NT2/D1 (cell line): Measurements from ENCODE around the gene TMEM132E.
A peak's percentile ranks its signal among the peaks of the same experiment; 100 is the strongest.
"Not testable (repeated sequence)": the region's sequence is repeated elsewhere in the genome, so short reads cannot be mapped to it uniquely, and the experiment has no call there.

Source experiments
- DNase-seq: peaks from one replicate; pipeline ENCODE4 v3.0.0-alpha.2; 2011; ENCODE audit warnings: low read depth, low spot score
- H3K27me3 ChIP-seq: 2 replicates; pipeline ENCODE4 v1.6.0; 2011; ENCODE audit warnings: mild to moderate bottlenecking; ENCODE audit not compliant: insufficient read length, insufficient read depth
- H3K36me3 ChIP-seq: 2 replicates; pipeline ENCODE4 v1.6.1; 2011; ENCODE audit warnings: mild to moderate bottlenecking, low read length, mixed read lengths; ENCODE audit not compliant: insufficient read depth, insufficient read length
- H3K4me1 ChIP-seq: 2 replicates; pipeline ENCODE4 v1.5.1; 2011; ENCODE audit not compliant: insufficient read depth, insufficient read length
- H3K4me3 ChIP-seq: 2 replicates; pipeline ENCODE4 v1.5.1; 2011; ENCODE audit warnings: low read depth; ENCODE audit not compliant: insufficient read length
- H3K9ac ChIP-seq: 2 replicates; pipeline ENCODE4 v1.6.0; 2011; ENCODE audit warnings: low read depth; ENCODE audit not compliant: insufficient read length
- H3K9me3 ChIP-seq: 2 replicates; pipeline ENCODE4 v1.5.1; 2011; ENCODE audit warnings: mild to moderate bottlenecking, low read length; ENCODE audit not compliant: insufficient read depth
- SUZ12 ChIP-seq: IDR thresholded peaks from 2 replicates; pipeline ENCODE4 v1.6.1; 2011; ENCODE audit not compliant: insufficient read length, insufficient read depth; ENCODE audit errors: extremely low read depth
- YY1 ChIP-seq: IDR thresholded peaks from 2 replicates; pipeline ENCODE4 v1.6.1; 2011; ENCODE audit not compliant: insufficient read length, insufficient read depth
- ZNF274 ChIP-seq: IDR thresholded peaks from 2 replicates; pipeline ENCODE4 v1.6.1; 2011; ENCODE audit warnings: mild to moderate bottlenecking, low read depth, low read length

TMEM132E gene, protein sequence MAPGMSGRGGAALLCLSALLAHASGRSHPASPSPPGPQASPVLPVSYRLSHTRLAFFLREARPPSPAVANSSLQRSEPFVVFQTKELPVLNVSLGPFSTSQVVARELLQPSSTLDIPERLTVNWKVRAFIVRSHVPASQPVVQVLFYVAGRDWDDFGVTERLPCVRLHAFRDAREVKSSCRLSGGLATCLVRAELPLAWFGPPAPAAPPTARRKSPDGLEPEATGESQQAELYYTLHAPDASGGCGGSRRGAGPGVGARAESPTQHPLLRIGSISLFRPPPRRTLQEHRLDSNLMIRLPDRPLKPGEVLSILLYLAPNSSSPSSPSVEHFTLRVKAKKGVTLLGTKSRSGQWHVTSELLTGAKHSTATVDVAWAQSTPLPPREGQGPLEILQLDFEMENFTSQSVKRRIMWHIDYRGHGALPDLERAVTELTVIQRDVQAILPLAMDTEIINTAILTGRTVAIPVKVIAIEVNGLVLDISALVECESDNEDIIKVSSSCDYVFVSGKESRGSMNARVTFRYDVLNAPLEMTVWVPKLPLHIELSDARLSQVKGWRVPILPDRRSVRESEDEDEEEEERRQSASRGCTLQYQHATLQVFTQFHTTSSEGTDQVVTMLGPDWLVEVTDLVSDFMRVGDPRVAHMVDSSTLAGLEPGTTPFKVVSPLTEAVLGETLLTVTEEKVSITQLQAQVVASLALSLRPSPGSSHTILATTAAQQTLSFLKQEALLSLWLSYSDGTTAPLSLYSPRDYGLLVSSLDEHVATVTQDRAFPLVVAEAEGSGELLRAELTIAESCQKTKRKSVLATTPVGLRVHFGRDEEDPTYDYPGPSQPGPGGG (N-terminal part only)

DNA sequence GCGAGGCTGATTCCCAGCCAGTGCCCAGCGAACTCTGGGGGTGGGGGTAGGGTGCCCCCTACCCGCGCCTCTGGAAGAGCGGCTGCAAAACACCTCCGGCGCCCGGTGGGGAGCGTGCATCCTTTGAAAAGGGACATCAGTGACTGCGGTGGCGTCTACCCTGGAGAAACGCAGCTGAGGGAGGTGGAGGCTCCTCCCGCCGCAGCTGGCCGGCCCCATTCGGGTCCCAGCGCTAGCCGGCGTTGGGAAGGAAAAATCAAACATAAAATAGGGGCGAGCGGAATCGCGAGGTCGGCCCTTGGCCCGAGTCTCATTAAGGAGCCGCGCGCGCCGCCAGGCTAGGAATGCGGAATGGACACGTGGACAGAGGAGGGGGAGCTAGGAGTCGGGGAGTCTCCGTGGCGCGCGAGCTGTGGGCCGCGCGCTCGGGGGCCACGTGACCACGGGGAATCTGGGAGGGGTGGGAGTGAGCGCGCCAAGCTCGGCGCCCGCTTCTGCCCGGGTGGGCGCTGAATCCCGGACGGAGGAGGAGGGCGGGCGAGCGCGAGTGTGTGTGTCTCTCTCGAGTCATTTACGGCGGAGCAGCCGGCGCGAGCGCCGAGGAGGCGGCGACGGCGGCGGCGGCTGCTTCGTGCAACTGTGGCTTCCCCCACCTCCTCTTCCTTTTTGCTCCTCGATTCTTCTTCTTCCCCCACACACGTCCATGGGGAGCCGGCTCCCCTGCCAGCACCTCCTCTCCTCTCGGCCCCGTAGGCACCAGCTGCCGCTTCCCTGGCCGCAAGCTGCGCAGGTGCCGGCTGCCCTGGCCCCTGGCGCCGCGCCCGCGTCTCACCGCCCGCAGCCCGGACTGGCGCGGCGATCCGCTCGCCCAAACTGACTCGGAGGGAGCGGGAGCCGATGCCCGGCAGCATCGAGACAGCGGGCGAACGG is at the start of gene TMEM132E:
TSS of gene TMEM132E (plus strand) at position 566 of the 930 bp plus-strand sequence. CDS start 1,495 bp downstream, outside the sequence.
- H3K4me3 ChIP-seq = peak within 1 kb of the TSS; percentile 39
- DNase-seq = no peak
- no peak for TF ChIP-seq SUZ12
- no peak for TF ChIP-seq ZNF274
- TF ChIP-seq YY1 = no peak
- peaks cover 100% of the 10 kb centered on the region for H3K27me3 ChIP-seq
- peaks cover 23% of the 10 kb centered on the region for H3K4me1 ChIP-seq
- peak within 1 kb of the TSS; percentile 74 for H3K9ac ChIP-seq
- no peaks in the 10 kb centered on the region for H3K9me3 ChIP-seq
- H3K36me3 ChIP-seq = no peaks in the 10 kb centered on the region

DNA sequence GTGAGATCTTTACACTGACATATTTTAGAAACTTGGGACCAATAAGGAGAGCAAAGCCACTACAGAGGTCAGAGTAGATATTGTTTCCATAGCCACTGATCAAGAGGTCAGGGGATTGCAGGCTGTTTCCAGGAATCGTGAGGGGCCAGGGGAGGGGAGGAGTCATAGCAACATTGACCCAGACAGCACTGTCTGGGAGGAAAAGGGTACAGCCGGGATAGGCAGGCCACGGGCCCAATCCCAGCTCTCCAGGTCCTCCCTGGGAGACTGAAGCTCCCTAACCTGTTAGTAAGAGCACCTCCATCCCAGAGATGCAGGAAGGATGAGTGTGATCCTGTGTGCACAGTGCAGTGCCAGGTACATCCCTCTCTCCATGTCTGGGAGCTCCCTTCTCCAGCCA is 48.5 kb upstream of the TMEM132E start:
- DNase-seq = no peak
- Histone ChIP-seq H3K9ac (no peak overlapping the region), H3K4me3 (no peak overlapping the region), H3K27me3 (no peaks in the 10 kb centered on the region), H3K36me3 (no peaks in the 10 kb centered on the region), H3K9me3 (no peaks in the 10 kb centered on the region), H3K4me1 (peaks cover 3% of the 10 kb centered on the region)
- TF ChIP-seq ZNF274 = no peak
- no peak for TF ChIP-seq YY1
- TF ChIP-seq SUZ12 = no peak

DNA sequence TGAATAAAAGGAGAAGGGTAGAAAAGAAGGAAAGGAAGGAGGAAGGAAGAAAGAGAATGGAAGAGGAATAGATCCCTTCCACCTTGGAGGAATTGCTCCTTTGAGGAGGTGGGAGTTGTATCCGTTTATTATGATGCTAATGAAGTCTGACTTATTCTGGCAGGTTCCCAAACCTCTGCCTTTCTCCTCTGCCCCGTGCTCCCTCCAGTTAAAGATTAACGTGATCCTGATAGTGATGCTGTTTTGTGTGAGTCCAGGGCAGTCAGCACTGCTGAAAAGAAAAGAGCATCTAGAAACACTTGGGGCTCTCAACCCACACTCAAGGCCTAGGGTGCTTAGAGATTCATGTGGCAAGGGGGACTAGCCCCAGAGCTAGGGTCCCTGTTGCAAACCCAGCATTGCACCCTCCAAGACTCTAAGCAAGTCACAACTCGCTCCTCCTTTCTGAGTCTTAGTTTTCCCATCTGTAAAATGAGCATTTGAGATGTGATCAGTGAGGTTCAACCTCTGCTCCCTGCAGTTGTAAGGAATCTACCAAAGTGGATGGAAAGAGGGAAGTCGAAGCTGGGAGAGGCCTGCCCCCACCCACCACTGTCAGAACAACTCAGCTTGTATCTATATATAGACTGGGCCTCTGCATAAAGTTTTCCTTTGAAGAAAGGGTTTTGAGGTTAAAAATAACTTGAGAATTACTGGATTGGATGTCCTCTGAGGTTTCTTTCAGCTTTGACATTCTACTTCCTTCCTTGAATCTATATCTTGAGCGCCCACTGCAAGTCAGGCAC is 46.9 kb upstream of the TMEM132E start:
- Histone ChIP-seq H3K9me3 (no peaks in the 10 kb centered on the region), H3K4me3 (no peak overlapping the region), H3K4me1 (no peaks in the 10 kb centered on the region), H3K36me3 (no peaks in the 10 kb centered on the region), H3K27me3 (peaks cover 6% of the 10 kb centered on the region), H3K9ac (no peak overlapping the region)
- TF ChIP-seq ZNF274 = no peak
- no peak for TF ChIP-seq SUZ12
- TF ChIP-seq YY1 = no peak
- no peak for DNase-seq

DNA sequence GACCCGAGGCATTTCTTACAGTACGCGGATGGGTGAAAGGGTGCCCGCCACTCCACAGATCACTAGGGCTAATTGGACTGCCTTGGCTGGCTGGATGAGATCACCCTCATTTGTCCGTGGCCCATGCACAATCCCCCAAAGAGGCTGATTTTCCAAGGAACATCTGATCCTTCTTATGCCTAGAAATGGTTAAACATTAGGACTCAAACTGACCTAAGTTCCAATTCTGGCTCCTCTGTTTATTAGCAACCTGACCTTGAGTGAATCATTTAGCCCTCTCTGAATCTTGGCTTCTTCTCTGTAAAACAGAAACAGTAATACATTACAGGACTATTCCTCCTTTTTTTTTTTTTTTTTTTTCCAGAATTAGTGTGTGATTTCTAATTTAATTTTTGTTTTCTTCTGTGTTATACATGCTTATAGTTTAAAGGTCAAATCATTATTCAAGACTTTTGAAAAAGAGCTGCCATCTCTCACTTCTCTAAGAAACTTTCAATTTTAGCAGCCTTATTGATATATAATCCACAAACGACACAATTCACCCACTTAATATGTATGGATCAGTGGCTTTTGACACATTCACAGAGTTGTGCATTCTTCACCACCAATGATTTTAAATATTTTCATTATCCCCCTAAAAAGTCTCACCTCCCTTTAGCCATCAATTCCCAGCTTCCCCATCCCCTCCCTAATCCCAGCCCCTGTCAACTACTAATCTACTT is 45.4 kb upstream of the TMEM132E start:
- TF ChIP-seq SUZ12 (no peak), ZNF274 (no peak), YY1 (no peak)
- peaks cover 6% of the 10 kb centered on the region for H3K27me3 ChIP-seq
- H3K9me3 ChIP-seq = no peaks in the 10 kb centered on the region

DNA sequence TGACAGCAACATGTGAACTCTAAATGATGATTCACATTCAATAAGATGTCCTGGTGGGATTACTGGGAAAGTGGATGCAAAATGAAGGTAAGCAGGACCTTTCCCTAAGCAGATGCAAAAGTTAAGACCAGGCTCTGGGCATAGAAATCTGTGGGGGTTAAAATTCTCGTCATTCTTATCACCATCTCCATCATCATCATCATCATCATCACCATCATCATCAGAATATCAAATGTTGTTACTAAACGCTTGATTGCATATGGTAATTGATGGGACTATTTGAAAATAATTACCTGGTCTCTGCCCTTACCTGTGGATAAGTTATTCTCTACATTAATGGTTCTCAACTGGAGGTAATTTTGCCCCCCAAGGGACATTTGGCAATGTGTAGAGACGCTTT is 41.9 kb upstream of the TMEM132E start:
- Histone ChIP-seq H3K9ac (no peak overlapping the region), H3K36me3 (no peaks in the 10 kb centered on the region), H3K27me3 (peaks cover 21% of the 10 kb centered on the region), H3K4me3 (no peak overlapping the region), H3K9me3 (no peaks in the 10 kb centered on the region), H3K4me1 (no peaks in the 10 kb centered on the region)
- no peak for TF ChIP-seq ZNF274
- no peak for TF ChIP-seq YY1
- TF ChIP-seq SUZ12 = no peak
- no peak for DNase-seq

More for the DNA sequence above, 45.4 kb upstream of the TMEM132E start:
- no peaks in the 10 kb centered on the region for H3K36me3 ChIP-seq
- no peaks in the 10 kb centered on the region for H3K4me1 ChIP-seq
- H3K4me3 ChIP-seq = no peak overlapping the region
- no peak overlapping the region for H3K9ac ChIP-seq
- DNase-seq = no peak

DNA sequence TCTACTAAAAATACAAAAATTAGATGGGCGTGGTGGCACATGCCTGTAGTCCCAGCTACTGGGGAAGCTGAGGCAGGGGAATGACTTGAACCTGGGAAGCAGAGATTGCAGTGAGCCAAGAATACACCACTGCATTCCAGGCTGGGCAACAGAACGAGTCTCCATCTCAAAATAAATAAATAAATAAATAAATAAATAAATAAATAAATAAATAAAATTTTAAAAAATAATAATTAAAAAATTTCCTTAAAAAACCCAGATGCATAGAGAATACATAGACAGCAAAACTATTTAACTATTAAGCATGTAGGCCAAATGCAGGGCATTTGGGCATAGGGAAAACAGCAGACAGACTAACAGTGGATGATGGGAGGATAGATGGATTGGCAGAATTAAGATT is 40.8 kb upstream of the TMEM132E start:
- not testable (repeated sequence) for H3K9me3 ChIP-seq, H3K9ac ChIP-seq, H3K4me1 ChIP-seq, H3K4me3 ChIP-seq, H3K36me3 ChIP-seq, DNase-seq
- peaks cover 24% of the 10 kb centered on the region for H3K27me3 ChIP-seq
